ENCODE measurements around the gene ZNF611. TPM values are rescaled to one million over a fixed set of nuclear protein-coding genes. Genes with fewer than 3 reads are reported as not detected.
A peak's percentile ranks its signal among the peaks of the same experiment; 100 is the strongest.
"Not testable (repeated sequence)": the region's sequence is repeated elsewhere in the genome, so short reads cannot be mapped to it uniquely, and the experiment has no call there.

ZNF611 gene
- total RNA-seq, 6 experiments from 2014 or later, result 3.3 to 5.4 (median 3.9) TPM

- no peak overlapping the region for H3K4me3 ChIP-seq
- H3K27me3 ChIP-seq, result no peaks in the 10 kb centered on the region
- H3K9me3 ChIP-seq, result no peaks in the 10 kb centered on the region
- intact Hi-C loops (cut with DNase I), result no loop called here
- H3K27ac ChIP-seq, result no peak overlapping the region
- no peak for DNase-seq
- no peaks in the 10 kb centered on the region for H3K36me3 ChIP-seq
- TF ChIP-seq POLR2A (IDR thresholded peaks at IDR 0.05), result no peak
- TF ChIP-seq, protein P1, sequence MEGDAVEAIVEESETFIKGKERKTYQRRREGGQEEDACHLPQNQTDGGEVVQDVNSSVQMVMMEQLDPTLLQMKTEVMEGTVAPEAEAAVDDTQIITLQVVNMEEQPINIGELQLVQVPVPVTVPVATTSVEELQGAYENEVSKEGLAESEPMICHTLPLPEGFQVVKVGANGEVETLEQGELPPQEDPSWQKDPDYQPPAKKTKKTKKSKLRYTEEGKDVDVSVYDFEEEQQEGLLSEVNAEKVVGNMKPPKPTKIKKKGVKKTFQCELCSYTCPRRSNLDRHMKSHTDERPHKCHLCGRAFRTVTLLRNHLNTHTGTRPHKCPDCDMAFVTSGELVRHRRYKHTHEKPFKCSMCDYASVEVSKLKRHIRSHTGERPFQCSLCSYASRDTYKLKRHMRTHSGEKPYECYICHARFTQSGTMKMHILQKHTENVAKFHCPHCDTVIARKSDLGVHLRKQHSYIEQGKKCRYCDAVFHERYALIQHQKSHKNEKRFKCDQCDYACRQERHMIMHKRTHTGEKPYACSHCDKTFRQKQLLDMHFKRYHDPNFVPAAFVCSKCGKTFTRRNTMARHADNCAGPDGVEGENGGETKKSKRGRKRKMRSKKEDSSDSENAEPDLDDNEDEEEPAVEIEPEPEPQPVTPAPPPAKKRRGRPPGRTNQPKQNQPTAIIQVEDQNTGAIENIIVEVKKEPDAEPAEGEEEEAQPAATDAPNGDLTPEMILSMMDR (IDR thresholded peaks at IDR 0.05), result peak in 3 of 4 donors; percentile 24 to 30 (median 30)
- no peak for ATAC-seq
- WGBS (ENCODE audit: insufficient coverage, low coverage, low lambda C conversion rate, missing lambda C conversion rate), result 18% methylated on average over 8 of the region's 8 CpGs
- H3K4me1 ChIP-seq, result no peaks in the 10 kb centered on the region
These were observed 13.6 kb upstream of the ZNF611 start for GRCh38 chr19:52748336-52748950.

- H3K27ac ChIP-seq; DNase-seq; H3K27me3 ChIP-seq; H3K36me3 ChIP-seq; H3K4me1 ChIP-seq; H3K9me3 ChIP-seq; intact Hi-C loops (cut with DNase I); ATAC-seq; H3K4me3 ChIP-seq: not testable (repeated sequence)
- WGBS (ENCODE audit: insufficient coverage, low coverage, low lambda C conversion rate, missing lambda C conversion rate), result 24% methylated on average over 10 of the region's 10 CpGs
These were observed 11.1 kb upstream of the ZNF611 start for GRCh38 chr19:52745919-52746318.

GRCh38 chr19:52743091-52743490 is 8.2 kb upstream of the ZNF611 start:
- no peaks in the 10 kb centered on the region for H3K36me3 ChIP-seq
- H3K27ac ChIP-seq, result no peak overlapping the region
- intact Hi-C loops (cut with DNase I), result no loop called here
- WGBS (ENCODE audit: insufficient coverage, low coverage, low lambda C conversion rate, missing lambda C conversion rate), result 85% methylated on average over 2 of the region's 3 CpGs
- no peaks in the 10 kb centered on the region for H3K27me3 ChIP-seq
- no peak for DNase-seq
- TF ChIP-seq, protein P1 (IDR thresholded peaks at IDR 0.05), result no peak
- TF ChIP-seq POLR2A (IDR thresholded peaks at IDR 0.05), result no peak
- H3K9me3 ChIP-seq, result no peaks in the 10 kb centered on the region
- ATAC-seq, result no peak
- no peaks in the 10 kb centered on the region for H3K4me1 ChIP-seq
- H3K4me3 ChIP-seq, result no peak overlapping the region

- no peaks in the 10 kb centered on the region for H3K36me3 ChIP-seq
- no peak overlapping the region for H3K4me3 ChIP-seq
- no peaks in the 10 kb centered on the region for H3K9me3 ChIP-seq
- no peaks in the 10 kb centered on the region for H3K4me1 ChIP-seq
- TF ChIP-seq, protein P1 (IDR thresholded peaks at IDR 0.05), result no peak
- TF ChIP-seq POLR2A (IDR thresholded peaks at IDR 0.05), result no peak
- no peak for DNase-seq
- H3K27ac ChIP-seq, result no peak overlapping the region
- WGBS (ENCODE audit: insufficient coverage, low coverage, low lambda C conversion rate, missing lambda C conversion rate), result 24% methylated on average over 3 of the region's 3 CpGs
- no peak for ATAC-seq
- intact Hi-C loops (cut with DNase I), result no loop called here
- H3K27me3 ChIP-seq, result no peaks in the 10 kb centered on the region
These were observed 7.7 kb upstream of the ZNF611 start for GRCh38 chr19:52742516-52742915.

DNA sequence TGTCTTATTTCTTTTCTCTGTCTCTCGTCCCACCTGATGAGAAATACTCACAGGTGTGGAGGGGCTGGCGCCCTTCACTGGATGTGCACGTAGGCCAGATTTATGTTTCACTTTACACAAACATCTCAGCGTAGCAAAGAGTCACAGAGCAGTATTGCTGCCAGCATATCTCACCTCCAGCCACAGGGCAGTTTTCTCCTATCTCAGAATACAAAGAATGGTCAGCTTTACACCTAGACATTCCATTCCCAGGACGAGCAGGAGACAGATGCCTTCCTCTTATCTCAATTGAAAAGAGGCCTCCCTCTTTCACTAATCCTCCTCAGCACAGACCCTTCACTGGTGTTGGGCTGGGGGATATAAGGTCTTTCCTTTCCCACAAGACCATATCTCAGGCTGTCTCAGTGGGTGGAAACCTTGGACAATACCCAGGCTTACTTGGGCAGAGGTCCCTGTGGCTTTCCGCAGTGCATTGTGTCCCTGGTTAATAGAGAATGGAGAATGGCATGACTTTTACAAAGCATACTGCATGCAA is 7.2 kb upstream of the ZNF611 start:
- Histone ChIP-seq H3K27me3 (no peaks in the 10 kb centered on the region), H3K9me3 (no peaks in the 10 kb centered on the region), H3K36me3 (no peaks in the 10 kb centered on the region), H3K27ac (no peak overlapping the region), H3K4me1 (no peaks in the 10 kb centered on the region), H3K4me3 (no peak overlapping the region)
- intact Hi-C loops (cut with DNase I), result no loop called here
- ATAC-seq (no peak), DNase-seq (no peak)
- TF ChIP-seq, protein P1 (IDR thresholded peaks at IDR 0.05), result no peak
- no peak for TF ChIP-seq POLR2A (IDR thresholded peaks at IDR 0.05)
- WGBS (ENCODE audit: insufficient coverage, low coverage, low lambda C conversion rate, missing lambda C conversion rate), result 58% methylated on average over 6 of the region's 6 CpGs

- H3K36me3 ChIP-seq; H3K27me3 ChIP-seq; ATAC-seq; DNase-seq; intact Hi-C loops (cut with DNase I); H3K9me3 ChIP-seq; H3K27ac ChIP-seq; H3K4me3 ChIP-seq; H3K4me1 ChIP-seq: not testable (repeated sequence)
- WGBS (ENCODE audit: insufficient coverage, low coverage, low lambda C conversion rate, missing lambda C conversion rate), result 41% methylated on average over 7 of the region's 7 CpGs
These were observed 6.5 kb upstream of the ZNF611 start for GRCh38 chr19:52741371-52741770.

All from right lobe of liver (tissue), 6 donors.